GM12891 (cell line): Measurements from ENCODE around the gene RASGEF1C.

ENCODE experiments used
- DNase-seq: peaks from one replicate; pipeline ENCODE4 v3.0.0; 2011; ENCODE audit warnings: low spot score; ENCODE audit not compliant: insufficient read length
- FAIRE-seq: peaks from 2 replicates; lab custom pipeline; 2011; peaks lifted over from hg19 to GRCh38; lab: Jason Lieb, UNC
- PAX5 ChIP-seq: IDR thresholded peaks from 2 replicates; pipeline ENCODE4 v1.6.1; 2011; ENCODE audit warnings: low read length, moderate library complexity, mild to moderate bottlenecking; ENCODE audit not compliant: insufficient read depth, severe bottlenecking
- POLR2A ChIP-seq: IDR thresholded peaks from 2 replicates; pipeline ENCODE4 v1.6.1; 2011; ENCODE audit warnings: low read depth, low read length, control low read depth
- POLR2AphosphoS5 ChIP-seq: IDR thresholded peaks from 2 replicates; pipeline ENCODE4 v1.6.1; 2011; ENCODE audit warnings: low read depth, low read length, control low read depth
- POU2F2 ChIP-seq: IDR thresholded peaks from 2 replicates; pipeline ENCODE4 v1.6.1; 2011; ENCODE audit warnings: low read depth, mild to moderate bottlenecking, control low read depth, low read length, moderate library complexity
- SPI1 ChIP-seq: IDR thresholded peaks from 2 replicates; pipeline ENCODE4 v1.6.1; 2011; ENCODE audit warnings: low read depth, low read length, control low read depth
- TAF1 ChIP-seq: IDR thresholded peaks from 2 replicates; pipeline ENCODE4 v1.6.1; 2011; ENCODE audit warnings: low read depth, low read length, control low read depth

The RASGEF1C gene

GRCh38 chr5:180172447-180173197, 36.4 kb downstream of the RASGEF1C start:
- DNase-seq (no peak), FAIRE-seq (no peak)
- TF ChIP-seq POLR2AphosphoS5 = no peak

- no peak for TF ChIP-seq POLR2AphosphoS5
- TF ChIP-seq PAX5 = no peak
- no peak for TF ChIP-seq POU2F2
- no peak for FAIRE-seq
- DNase-seq = no peak
These were observed 37.4 kb downstream of the RASGEF1C start for GRCh38 chr5:180171568-180172094.

GRCh38 chr5:180170810-180171567, 38.0 kb downstream of the RASGEF1C start:
- DNase-seq (no peak), FAIRE-seq (no peak)
- TF ChIP-seq POLR2A (no peak), POLR2AphosphoS5 (no peak), PAX5 (no peak), TAF1 (no peak), POU2F2 (no peak), SPI1 (no peak)

- FAIRE-seq = no peak
- TF ChIP-seq SPI1 (no peak), POLR2AphosphoS5 (no peak), POLR2A (no peak), PAX5 (no peak), TAF1 (no peak), POU2F2 (no peak)
- no peak for DNase-seq
These were observed 38.8 kb downstream of the RASGEF1C start for GRCh38 chr5:180170106-180170809.

GRCh38 chr5:180169248-180170105, 39.5 kb downstream of the RASGEF1C start:
- TF ChIP-seq POLR2AphosphoS5 (no peak), POU2F2 (no peak), TAF1 (no peak), PAX5 (no peak), SPI1 (no peak), POLR2A (no peak)
- no peak for DNase-seq
- FAIRE-seq = no peak

GRCh38 chr5:180168758-180169157, 40.3 kb downstream of the RASGEF1C start:
- FAIRE-seq = no peak
- DNase-seq = no peak
- TF ChIP-seq PAX5 (no peak), POLR2A (no peak), TAF1 (no peak), POU2F2 (no peak), SPI1 (no peak), POLR2AphosphoS5 (no peak)

- TF ChIP-seq PAX5 (no peak), POLR2AphosphoS5 (no peak), POU2F2 (no peak), POLR2A (no peak), SPI1 (no peak), TAF1 (no peak)
- no peak for FAIRE-seq
- DNase-seq = no peak
These were observed 42.8 kb downstream of the RASGEF1C start for GRCh38 chr5:180166176-180166575.

- DNase-seq (no peak), FAIRE-seq (no peak)
- TF ChIP-seq POLR2AphosphoS5 (no peak), POU2F2 (no peak), PAX5 (no peak), SPI1 (no peak), POLR2A (no peak), TAF1 (no peak)
These were observed 46.7 kb downstream of the RASGEF1C start for GRCh38 chr5:180162304-180162661.
